Colonic mucosa (tissue), 4 donors: ENCODE measurements around the gene EYA4. TPM values are rescaled to one million over a fixed set of nuclear protein-coding genes. Genes with fewer than 3 reads are reported as not detected.

Source experiments
- DNase-seq: peaks from one replicate; pipeline ENCODE4 v3.0.0-alpha.2; 2020
- H3K27ac ChIP-seq: fragments of 200-600 bp; one replicate; pipeline ENCODE4 v1.8.0; 2021
- H3K27me3 ChIP-seq: fragments of 200-600 bp; one replicate; pipeline ENCODE4 v1.8.0; 2021
- H3K36me3 ChIP-seq: fragments of 200-600 bp; one replicate; pipeline ENCODE4 v1.8.0; 2021
- H3K4me1 ChIP-seq: fragments of 200-600 bp; one replicate; pipeline ENCODE4 v1.8.0; 2021; ENCODE audit warnings: mild to moderate bottlenecking
- H3K4me3 ChIP-seq: fragments of 200-600 bp; one replicate; pipeline ENCODE4 v1.8.0; 2021
- H3K9ac ChIP-seq, 2 donors: one replicate each; pipeline ENCODE4 v1.7.0; 2013; ENCODE audit warnings: control low read depth in 2 of 2, low read depth in 2 of 2, low read length in 2 of 2
- H3K9me3 ChIP-seq: fragments of 200-600 bp; one replicate; pipeline ENCODE4 v1.8.0; 2021
- intact Hi-C: fragments of 100-400 bp; cut with DNase I; formaldehyde crosslinking; loops from one replicate; pipeline ENCODE4 v1.14.1; 2022
- total RNA-seq, 2 donors: library from RNA; stranded (reverse); fragmentation: NEBNext Ultra II Directional in 1 of 2; extraction: Animal tissue kit (Norgen Biotek cat#: 25700) in 1 of 2; gene quantifications; one replicate each; pipeline ENCODE4 v1.2.1, GENCODE V29; 2021
- TF ChIP-seq, protein P1 (sequence below): fragments of 200-600 bp; IDR thresholded peaks from one replicate; pipeline ENCODE4 v1.8.0; 2022; ENCODE audit warnings: antibody characterized with exemption, mild to moderate bottlenecking
- donor health status: healthy.
- donor health status: DM: no; HTN: no; CAD: no.
- donor health status: DM: no; HTN: no; CAD: no.

EYA4 gene, protein sequence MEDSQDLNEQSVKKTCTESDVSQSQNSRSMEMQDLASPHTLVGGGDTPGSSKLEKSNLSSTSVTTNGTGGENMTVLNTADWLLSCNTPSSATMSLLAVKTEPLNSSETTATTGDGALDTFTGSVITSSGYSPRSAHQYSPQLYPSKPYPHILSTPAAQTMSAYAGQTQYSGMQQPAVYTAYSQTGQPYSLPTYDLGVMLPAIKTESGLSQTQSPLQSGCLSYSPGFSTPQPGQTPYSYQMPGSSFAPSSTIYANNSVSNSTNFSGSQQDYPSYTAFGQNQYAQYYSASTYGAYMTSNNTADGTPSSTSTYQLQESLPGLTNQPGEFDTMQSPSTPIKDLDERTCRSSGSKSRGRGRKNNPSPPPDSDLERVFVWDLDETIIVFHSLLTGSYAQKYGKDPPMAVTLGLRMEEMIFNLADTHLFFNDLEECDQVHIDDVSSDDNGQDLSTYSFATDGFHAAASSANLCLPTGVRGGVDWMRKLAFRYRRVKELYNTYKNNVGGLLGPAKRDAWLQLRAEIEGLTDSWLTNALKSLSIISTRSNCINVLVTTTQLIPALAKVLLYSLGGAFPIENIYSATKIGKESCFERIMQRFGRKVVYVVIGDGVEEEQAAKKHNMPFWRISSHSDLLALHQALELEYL
- under 1 TPM in 1 of 2 donors, not detected in 1; 0.05 TPM for total RNA-seq

DNA sequence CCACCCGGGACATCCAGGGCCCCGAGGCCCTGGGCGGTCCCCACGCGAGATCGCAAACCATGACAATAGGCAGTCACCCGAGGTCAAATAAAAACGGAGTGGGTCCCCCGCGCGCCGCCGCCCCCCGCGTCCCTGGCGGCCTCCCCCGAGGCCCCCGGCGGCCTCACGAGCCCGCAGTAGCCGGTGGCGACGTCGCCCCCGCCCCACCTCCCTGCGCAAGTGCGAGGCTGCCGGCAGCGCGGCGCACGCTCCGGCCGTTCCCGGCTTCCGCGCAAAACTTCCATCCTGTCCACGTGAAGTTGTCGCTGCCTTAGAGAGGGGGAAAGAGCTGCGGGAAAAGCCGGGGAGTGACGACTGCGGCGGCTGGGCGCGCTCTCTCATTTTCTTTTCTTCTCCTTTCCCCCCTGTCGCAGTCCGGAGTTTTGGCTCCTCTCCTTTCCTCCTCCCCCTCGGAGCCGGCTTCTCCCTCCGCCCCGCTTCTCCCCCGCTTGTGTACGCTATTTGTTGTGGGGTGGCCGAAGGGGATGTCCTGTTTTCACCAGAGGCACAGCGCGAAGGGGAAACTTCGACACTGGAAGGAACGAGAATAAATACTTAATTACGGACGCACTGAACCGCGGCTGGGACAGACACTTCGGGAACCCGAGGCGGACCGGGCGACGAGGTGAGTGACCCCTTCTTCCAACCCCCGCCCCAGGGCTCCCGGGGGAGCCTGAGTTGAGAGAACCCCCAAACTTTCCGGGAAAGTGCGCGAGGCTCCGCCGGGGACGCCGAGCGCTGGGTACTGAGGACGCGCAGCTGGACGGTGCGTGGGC is at the start of gene EYA4:
EYA4 (plus strand) TSS at position 272 of the 815 bp plus-strand sequence. CDS start 33,424 bp downstream, outside the sequence.
- intact Hi-C loops, result no loop called here
- DNase-seq, result no peak
- H3K9ac ChIP-seq, result no peak within 1 kb of the TSS

DNA sequence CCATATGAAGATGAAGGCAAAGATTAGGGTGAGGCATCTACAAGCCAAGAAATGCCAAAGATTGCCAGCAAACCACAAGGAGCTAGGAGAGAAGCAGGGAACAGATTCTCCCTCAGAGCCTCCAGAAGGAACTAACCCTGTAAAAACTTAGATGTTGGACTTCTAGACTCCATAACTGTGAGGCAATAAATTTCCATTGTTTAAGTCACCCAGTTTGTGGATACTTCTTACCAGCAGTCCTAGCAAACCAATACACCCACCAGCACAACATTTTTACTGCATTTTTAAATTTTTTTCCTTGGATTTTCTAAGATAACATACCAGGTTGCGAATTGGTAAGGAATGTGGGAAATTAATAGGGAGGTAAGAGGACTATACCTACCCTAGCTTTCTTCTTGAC is 47.8 kb upstream of the EYA4 start:
- no peaks in the 10 kb centered on the region for H3K9me3 ChIP-seq
- no peaks in the 10 kb centered on the region for H3K36me3 ChIP-seq
- DNase-seq, result no peak
- no peak overlapping the region for H3K27ac ChIP-seq
- no peak overlapping the region for H3K4me3 ChIP-seq
- no peaks in the 10 kb centered on the region for H3K4me1 ChIP-seq
- H3K9ac ChIP-seq, result no peak overlapping the region
- TF ChIP-seq, protein P1, sequence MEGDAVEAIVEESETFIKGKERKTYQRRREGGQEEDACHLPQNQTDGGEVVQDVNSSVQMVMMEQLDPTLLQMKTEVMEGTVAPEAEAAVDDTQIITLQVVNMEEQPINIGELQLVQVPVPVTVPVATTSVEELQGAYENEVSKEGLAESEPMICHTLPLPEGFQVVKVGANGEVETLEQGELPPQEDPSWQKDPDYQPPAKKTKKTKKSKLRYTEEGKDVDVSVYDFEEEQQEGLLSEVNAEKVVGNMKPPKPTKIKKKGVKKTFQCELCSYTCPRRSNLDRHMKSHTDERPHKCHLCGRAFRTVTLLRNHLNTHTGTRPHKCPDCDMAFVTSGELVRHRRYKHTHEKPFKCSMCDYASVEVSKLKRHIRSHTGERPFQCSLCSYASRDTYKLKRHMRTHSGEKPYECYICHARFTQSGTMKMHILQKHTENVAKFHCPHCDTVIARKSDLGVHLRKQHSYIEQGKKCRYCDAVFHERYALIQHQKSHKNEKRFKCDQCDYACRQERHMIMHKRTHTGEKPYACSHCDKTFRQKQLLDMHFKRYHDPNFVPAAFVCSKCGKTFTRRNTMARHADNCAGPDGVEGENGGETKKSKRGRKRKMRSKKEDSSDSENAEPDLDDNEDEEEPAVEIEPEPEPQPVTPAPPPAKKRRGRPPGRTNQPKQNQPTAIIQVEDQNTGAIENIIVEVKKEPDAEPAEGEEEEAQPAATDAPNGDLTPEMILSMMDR, result no peak
- H3K27me3 ChIP-seq, result no peaks in the 10 kb centered on the region
- intact Hi-C loops, result no loop called here

More for the DNA sequence above, at the start of gene EYA4:
- no peaks in the 10 kb centered on the region for H3K36me3 ChIP-seq
- no peak within 1 kb of the TSS for H3K27ac ChIP-seq
- no peaks in the 10 kb centered on the region for H3K4me1 ChIP-seq
- H3K9me3 ChIP-seq, result no peaks in the 10 kb centered on the region
- TF ChIP-seq, protein P1, result no peak
- peaks cover 48% of the 10 kb centered on the region for H3K27me3 ChIP-seq
- H3K4me3 ChIP-seq, result peak within 1 kb of the TSS; percentile 9

DNA sequence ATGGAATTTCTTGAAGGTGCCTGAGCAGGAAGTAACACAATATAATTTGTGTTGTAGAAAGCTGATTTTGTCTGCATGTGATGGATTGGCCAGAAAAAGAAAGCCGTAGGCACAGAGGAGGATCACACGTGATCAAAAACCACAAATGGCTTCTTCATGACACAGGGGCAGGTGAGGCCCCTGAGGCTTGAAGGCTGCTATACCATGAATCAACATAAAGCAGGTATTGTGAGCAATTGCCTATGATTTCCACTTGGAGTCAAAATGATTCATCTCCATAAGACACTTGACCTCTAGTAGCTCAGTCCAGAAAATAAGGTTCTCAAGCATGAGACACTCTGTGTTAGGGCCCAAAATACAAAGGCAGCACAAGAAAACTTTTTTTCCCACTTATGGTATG is 42.4 kb upstream of the EYA4 start:
- no peaks in the 10 kb centered on the region for H3K36me3 ChIP-seq
- no peak overlapping the region for H3K27ac ChIP-seq
- TF ChIP-seq, protein P1, result no peak
- no peak for DNase-seq
- intact Hi-C loops, result no loop called here
- no peaks in the 10 kb centered on the region for H3K27me3 ChIP-seq
- no peaks in the 10 kb centered on the region for H3K9me3 ChIP-seq
- no peak overlapping the region for H3K9ac ChIP-seq
- no peaks in the 10 kb centered on the region for H3K4me1 ChIP-seq
- no peak overlapping the region for H3K4me3 ChIP-seq

DNA sequence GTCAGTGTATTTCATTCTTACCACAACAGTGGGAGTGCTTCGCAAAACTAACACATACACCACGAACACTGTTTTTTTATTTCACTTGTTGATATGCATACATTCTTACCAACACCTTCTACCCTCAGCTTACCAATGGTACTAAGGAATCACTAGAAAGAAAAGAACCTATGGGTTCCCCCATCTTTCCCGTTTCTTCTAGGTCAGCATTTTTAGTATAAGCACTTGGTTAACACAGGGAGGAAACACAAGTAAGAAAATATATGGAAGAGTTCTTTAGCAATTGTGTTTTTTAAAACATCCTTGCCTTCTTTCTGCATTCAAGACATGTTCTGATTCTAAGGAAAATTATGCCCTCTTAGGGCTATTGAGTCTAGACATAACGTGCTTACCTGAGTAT is 39.9 kb upstream of the EYA4 start:
- no peak overlapping the region for H3K9ac ChIP-seq
- TF ChIP-seq, protein P1, result no peak
- H3K9me3 ChIP-seq, result no peaks in the 10 kb centered on the region
- no peaks in the 10 kb centered on the region for H3K27me3 ChIP-seq
- H3K4me1 ChIP-seq, result no peaks in the 10 kb centered on the region
- H3K4me3 ChIP-seq, result no peak overlapping the region
- H3K27ac ChIP-seq, result no peak overlapping the region
- no peaks in the 10 kb centered on the region for H3K36me3 ChIP-seq
- intact Hi-C loops, result no loop called here
- no peak for DNase-seq

DNA sequence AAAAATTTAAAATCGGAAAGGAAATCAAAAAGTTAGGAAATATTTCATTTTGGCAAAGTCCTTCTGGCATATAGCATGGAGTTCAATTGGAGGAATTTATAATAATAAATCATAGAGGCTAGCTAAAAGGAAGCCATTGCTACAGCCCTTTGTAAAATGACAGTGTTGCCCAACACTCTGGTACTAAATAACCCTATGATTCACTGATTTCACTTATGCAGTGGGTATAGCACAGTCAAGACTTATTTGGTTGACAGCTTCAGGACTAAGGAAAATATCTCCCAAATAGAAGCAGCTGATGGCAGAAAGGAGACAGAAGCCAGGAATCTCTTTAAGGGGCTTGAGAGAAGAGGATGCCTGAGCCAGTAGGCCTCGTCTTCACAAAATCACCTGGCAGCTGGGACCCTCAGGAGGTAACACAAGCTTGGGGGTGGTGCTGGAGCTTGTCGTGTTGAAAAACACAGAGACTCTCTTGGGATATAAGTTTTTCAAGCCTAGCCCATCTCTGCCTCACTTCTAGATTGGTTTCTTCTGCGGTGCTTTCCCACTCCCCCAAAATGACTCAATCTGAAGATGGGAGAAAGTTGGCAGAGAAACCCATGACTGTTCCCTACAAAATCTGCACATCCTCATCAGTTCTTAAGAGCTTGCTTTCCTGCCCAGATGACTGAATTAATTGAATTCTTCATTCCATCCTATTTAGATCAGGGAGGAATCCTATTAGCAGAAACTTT is 38.4 kb upstream of the EYA4 start:
- Histone ChIP-seq H3K36me3 (no peaks in the 10 kb centered on the region), H3K27ac (no peak overlapping the region), H3K9me3 (no peaks in the 10 kb centered on the region), H3K27me3 (no peaks in the 10 kb centered on the region), H3K4me1 (no peaks in the 10 kb centered on the region), H3K4me3 (no peak overlapping the region), H3K9ac (no peak overlapping the region)
- intact Hi-C loops, result no loop called here
- TF ChIP-seq, protein P1, result no peak
- no peak for DNase-seq
